IMR-90 (cell line): ENCODE measurements around the gene ENKUR.

ENCODE experiments used
- BHLHE40 ChIP-seq: fragments of 150-350 bp; IDR thresholded peaks from 2 replicates; pipeline ENCODE4 v1.6.1; 2016; ENCODE audit warnings: mild to moderate bottlenecking, low read depth, low read length
- CEBPB ChIP-seq: IDR thresholded peaks from 2 replicates; pipeline ENCODE4 v1.6.1; 2012; ENCODE audit warnings: low read depth, low read length, improper control_type of control experiment
- CHD1 ChIP-seq: IDR thresholded peaks from 2 replicates; pipeline ENCODE4 v1.6.1; 2012; ENCODE audit warnings: low read depth, low read length, improper control_type of control experiment
- CTCF ChIP-seq: conservative IDR thresholded peaks from 2 replicates; pipeline ENCODE4 v1.5.1; 2012; ENCODE audit warnings: mild to moderate bottlenecking, low read depth, low read length, improper control_type of control experiment
- FOS ChIP-seq: fragments of 150-350 bp; IDR thresholded peaks from 2 replicates; pipeline ENCODE4 v1.6.1; 2016; ENCODE audit warnings: low read depth, low read length
- MAFK ChIP-seq: IDR thresholded peaks from 2 replicates; pipeline ENCODE4 v1.6.1; 2012; ENCODE audit warnings: low read depth, low read length, improper control_type of control experiment
- MAZ ChIP-seq: IDR thresholded peaks from 2 replicates; pipeline ENCODE4 v1.6.1; 2012; ENCODE audit warnings: low read depth, mild to moderate bottlenecking, low read length, improper control_type of control experiment, moderate library complexity, borderline replicate concordance
- MXI1 ChIP-seq: IDR thresholded peaks from 2 replicates; pipeline ENCODE4 v1.6.1; 2012; ENCODE audit warnings: low read depth, mild to moderate bottlenecking, low read length, moderate library complexity, borderline replicate concordance
- POLR2A ChIP-seq: IDR thresholded peaks from 2 replicates; pipeline ENCODE4 v1.6.1; 2012; ENCODE audit warnings: mild to moderate bottlenecking, low read depth, low read length
- RCOR1 ChIP-seq: IDR thresholded peaks from 2 replicates; pipeline ENCODE4 v1.6.1; 2012; ENCODE audit warnings: mild to moderate bottlenecking, low read length, improper control_type of control experiment; ENCODE audit not compliant: insufficient replicate concordance
- RFX5 ChIP-seq: IDR thresholded peaks from 2 replicates; pipeline ENCODE4 v1.8.0; 2012; ENCODE audit warnings: low read depth, mild to moderate bottlenecking, low read length, moderate library complexity
- SMC3 ChIP-seq: fragments of 150-350 bp; IDR thresholded peaks from 2 replicates; pipeline ENCODE4 v1.6.1; 2016; ENCODE audit warnings: low read depth, mild to moderate bottlenecking, antibody characterized with exemption, low read length, moderate library complexity
- USF2 ChIP-seq: fragments of 150-350 bp; IDR thresholded peaks from 2 replicates; pipeline ENCODE4 v1.6.1; 2017; ENCODE audit warnings: mild to moderate bottlenecking, antibody characterized with exemption, low read length, low read depth

- TF ChIP-seq MAZ (no peak), CTCF (no peak), POLR2A (no peak), RFX5 (no peak), BHLHE40 (no peak), CEBPB (no peak), MXI1 (no peak), FOS (no peak), USF2 (no peak), MAFK (no peak), CHD1 (no peak), SMC3 (no peak), RCOR1 (no peak)
Observed at GRCh38 chr10:25017154-25017590, 1.2 kb upstream of the ENKUR start.
